Upper lobe of left lung (tissue), 6 donors: ENCODE measurements around the gene AGBL3. TPM values are rescaled to one million over a fixed set of nuclear protein-coding genes. Genes with fewer than 3 reads are reported as not detected.
A peak's percentile ranks its signal among the peaks of the same experiment; 100 is the strongest.

Source experiments
- ATAC-seq, 2 donors: fragments of 200-7000 bp; cut with Tn5 transposase; one replicate each; pipeline ENCODE4 v1.9.1; 2022; ENCODE audit warnings: mild to moderate bottlenecking in 2 of 2, moderate library complexity in 2 of 2; ENCODE audit not compliant: low FRiP score in 2 of 2
- DNase-seq, 2 donors: peaks; one replicate each; pipeline ENCODE4 v3.0.0-alpha.2; 2019 to 2020
- H3K27ac ChIP-seq, 4 donors: fragments of 200-600 bp; sonication (generic); one replicate each; pipeline ENCODE4 v1.5.1; 2016 to 2019
- H3K27me3 ChIP-seq, 4 donors: fragments of 200-600 bp; sonication (generic); one replicate each; pipeline ENCODE4 v1.5.1; 2017 to 2019
- H3K36me3 ChIP-seq, 4 donors: fragments of 200-600 bp; sonication (generic); one replicate each; pipeline ENCODE4 v1.5.1; 2016 to 2019
- H3K4me1 ChIP-seq, 4 donors: fragments of 200-600 bp; sonication (generic); one replicate each; pipeline ENCODE4 v1.5.1; 2018 to 2019
- H3K4me3 ChIP-seq, 4 donors: fragments of 200-600 bp; sonication (generic); one replicate each; pipeline ENCODE4 v1.5.1; 2017 to 2019; ENCODE audit warnings: mild to moderate bottlenecking in 2 of 4, moderate library complexity in 1 of 4
- H3K9me3 ChIP-seq, 4 donors: fragments of 200-600 bp; sonication (generic); one replicate each; pipeline ENCODE4 v1.5.1; 2018 to 2019
- EP300 ChIP-seq, 4 donors: sonication (generic); formaldehyde crosslinking; IDR thresholded peaks; one replicate each; pipeline ENCODE4 v1.5.1; 2017; ENCODE audit warnings: antibody characterized with exemption in 4 of 4, control low read depth in 2 of 4
- POLR2A ChIP-seq, 4 donors: fragments of 450-650 bp; IDR thresholded peaks; one replicate each; pipeline ENCODE4 v1.5.1; 2016 to 2017; ENCODE audit warnings: antibody characterized with exemption in 4 of 4, mild to moderate bottlenecking in 2 of 4
- POLR2AphosphoS5 ChIP-seq, 2 donors: sonication (generic); formaldehyde crosslinking; IDR thresholded peaks; one replicate each; pipeline ENCODE4 v1.5.1; 2017; ENCODE audit warnings: antibody characterized with exemption in 2 of 2
- WGBS, 2 donors: methylation state at CpG; one replicate each; pipeline ENCODE4 v1.1.5; 2017 to 2018; 5-methylcytosine and 5-hydroxymethylcytosine counted together
- total RNA-seq, 6 donors: library from RNA; depleted of rRNA in 4 of 6; stranded (reverse); fragments of >200 nt in 4 of 6; gene quantifications; one replicate each; pipeline versions ENCODE4 v1.1.0 to v1.2.1, GENCODE V29; 2016 to 2021
- TF ChIP-seq, protein P1 (sequence below), 6 experiments: fragments of 450-650 bp in 4 of 6; fragments of 200-600 bp in 2 of 6; sonication (generic) in 2 of 6; IDR thresholded peaks; one replicate each; pipeline ENCODE4 v1.5.1; 2016 to 2019; ENCODE audit warnings: antibody characterized with exemption in 6 of 6
- donor health status: DM: no; HTN: no; CAD: no; lungs with moderate emphysema.
- donor health status: DM: no; HTN: yes; CAD: no; lungs with severe emphysema.

Gene AGBL3
- total RNA-seq, 6 donors from 2014 or later, result 1.0 to 5.2 (median 2.5) TPM

DNA sequence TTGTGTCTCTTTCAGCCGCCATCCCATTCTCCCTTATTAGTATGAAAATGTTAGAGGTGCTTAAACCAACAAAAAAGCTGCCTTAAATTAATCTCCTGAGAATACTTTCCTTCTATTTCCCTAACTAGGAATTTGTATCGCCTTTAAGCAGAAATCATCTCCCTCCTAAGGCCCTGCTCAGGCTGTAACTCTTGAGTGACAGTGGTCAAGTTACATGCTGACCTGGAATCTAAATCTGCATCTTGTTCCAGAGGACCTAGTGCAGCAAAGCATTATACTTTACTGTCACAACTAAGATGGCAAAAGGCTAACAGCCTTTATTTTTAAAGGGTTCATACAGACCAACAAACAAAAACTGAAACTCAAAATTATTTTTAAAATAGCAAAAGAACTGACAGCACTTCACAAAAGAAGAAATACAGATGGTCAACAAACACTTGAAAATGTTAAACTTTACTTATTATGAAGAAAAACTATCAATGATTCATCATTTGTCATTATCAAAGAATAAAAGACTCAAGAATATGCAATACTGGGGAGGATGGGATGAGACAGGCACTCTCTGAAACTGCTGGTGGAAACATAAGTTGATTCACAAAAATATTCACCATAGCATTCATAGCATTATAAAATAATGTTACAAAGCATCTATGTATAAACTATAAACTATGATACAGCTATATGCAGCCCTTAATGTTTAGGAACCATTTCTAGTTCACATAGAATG lies 173.2 kb downstream of the AGBL3 start:
- WGBS, 2 donors, result 83 to 90% methylated on average over 2 of the region's 2 CpGs
- Histone ChIP-seq H3K27ac (peak overlapping the region; percentile 69 to 81 (median 80)), H3K4me1 (peaks cover 49 to 62% (median 55%) of the 10 kb centered on the region in 4 donors), H3K4me3 (no peak overlapping the region), H3K9me3 (peaks cover 0 to 14% (median 8%) of the 10 kb centered on the region in 4 donors), H3K27me3 (no peaks in the 10 kb centered on the region), H3K36me3 (peaks cover 0 to 18% (median 4%) of the 10 kb centered on the region in 4 donors)
- DNase-seq (no peak), ATAC-seq (no peak)
- TF ChIP-seq POLR2AphosphoS5 (IDR thresholded peaks at IDR 0.05) (no peak), POLR2A (IDR thresholded peaks at IDR 0.05) (no peak), EP300 (IDR thresholded peaks at IDR 0.05) (no peak)
- TF ChIP-seq, protein P1, sequence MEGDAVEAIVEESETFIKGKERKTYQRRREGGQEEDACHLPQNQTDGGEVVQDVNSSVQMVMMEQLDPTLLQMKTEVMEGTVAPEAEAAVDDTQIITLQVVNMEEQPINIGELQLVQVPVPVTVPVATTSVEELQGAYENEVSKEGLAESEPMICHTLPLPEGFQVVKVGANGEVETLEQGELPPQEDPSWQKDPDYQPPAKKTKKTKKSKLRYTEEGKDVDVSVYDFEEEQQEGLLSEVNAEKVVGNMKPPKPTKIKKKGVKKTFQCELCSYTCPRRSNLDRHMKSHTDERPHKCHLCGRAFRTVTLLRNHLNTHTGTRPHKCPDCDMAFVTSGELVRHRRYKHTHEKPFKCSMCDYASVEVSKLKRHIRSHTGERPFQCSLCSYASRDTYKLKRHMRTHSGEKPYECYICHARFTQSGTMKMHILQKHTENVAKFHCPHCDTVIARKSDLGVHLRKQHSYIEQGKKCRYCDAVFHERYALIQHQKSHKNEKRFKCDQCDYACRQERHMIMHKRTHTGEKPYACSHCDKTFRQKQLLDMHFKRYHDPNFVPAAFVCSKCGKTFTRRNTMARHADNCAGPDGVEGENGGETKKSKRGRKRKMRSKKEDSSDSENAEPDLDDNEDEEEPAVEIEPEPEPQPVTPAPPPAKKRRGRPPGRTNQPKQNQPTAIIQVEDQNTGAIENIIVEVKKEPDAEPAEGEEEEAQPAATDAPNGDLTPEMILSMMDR (IDR thresholded peaks at IDR 0.05), result no peak

DNA sequence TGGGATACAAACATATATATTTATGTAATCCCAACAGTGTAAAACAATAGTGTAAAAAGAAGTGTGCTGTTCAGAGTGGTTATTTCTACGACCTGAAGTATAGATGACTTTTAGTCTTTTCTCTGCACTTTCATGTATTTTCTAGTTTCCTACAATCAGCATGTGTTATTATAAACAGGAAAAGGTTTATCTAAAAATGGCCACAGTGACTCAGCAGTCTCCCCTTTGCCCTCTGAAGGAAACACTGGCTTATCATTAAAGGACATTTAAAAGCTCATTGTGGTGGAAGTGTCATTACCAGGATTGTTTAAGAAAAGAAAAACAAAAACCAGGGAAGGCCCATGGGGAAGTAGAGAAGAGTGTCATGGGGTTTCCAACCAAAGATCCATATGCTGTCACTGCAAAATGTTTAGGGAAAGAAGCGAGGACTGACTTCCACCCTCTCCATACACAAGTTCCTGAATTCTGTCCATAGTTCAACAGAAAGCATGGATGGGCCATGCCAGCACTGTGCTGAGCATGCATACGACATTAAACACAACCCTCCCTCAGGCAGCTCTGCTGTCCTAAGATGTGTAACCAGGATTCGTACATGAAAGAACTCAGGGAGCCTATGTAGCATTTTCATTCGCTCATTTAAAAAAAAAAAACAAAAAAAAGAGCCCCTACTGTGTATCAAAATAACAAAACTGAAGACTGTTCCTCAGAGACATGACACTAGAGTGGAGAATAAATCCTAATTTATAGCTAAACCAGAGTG lies 174.0 kb downstream of the AGBL3 start:
- 40 to 54% methylated on average over 5 of the region's 5 CpGs for WGBS, 2 donors
- peaks cover 0 to 14% (median 8%) of the 10 kb centered on the region in 4 donors for H3K9me3 ChIP-seq
- peak overlapping the region; percentile 69 to 81 (median 80) for H3K27ac ChIP-seq
- peak in 1 of 2 donors; percentile 30 for ATAC-seq
- no peak overlapping the region for H3K4me3 ChIP-seq
- no peaks in the 10 kb centered on the region for H3K27me3 ChIP-seq
- H3K4me1 ChIP-seq, result peaks cover 56 to 70% (median 63%) of the 10 kb centered on the region in 4 donors
- H3K36me3 ChIP-seq, result peaks cover 0 to 25% (median 11%) of the 10 kb centered on the region in 4 donors
- TF ChIP-seq POLR2A (IDR thresholded peaks at IDR 0.05) (no peak), POLR2AphosphoS5 (IDR thresholded peaks at IDR 0.05) (peak; percentile 8 to 62), EP300 (IDR thresholded peaks at IDR 0.05) (peak in 2 of 4 donors; percentile 20 to 59)
- TF ChIP-seq, protein P1 (IDR thresholded peaks at IDR 0.05), result no peak
- no peak for DNase-seq

DNA sequence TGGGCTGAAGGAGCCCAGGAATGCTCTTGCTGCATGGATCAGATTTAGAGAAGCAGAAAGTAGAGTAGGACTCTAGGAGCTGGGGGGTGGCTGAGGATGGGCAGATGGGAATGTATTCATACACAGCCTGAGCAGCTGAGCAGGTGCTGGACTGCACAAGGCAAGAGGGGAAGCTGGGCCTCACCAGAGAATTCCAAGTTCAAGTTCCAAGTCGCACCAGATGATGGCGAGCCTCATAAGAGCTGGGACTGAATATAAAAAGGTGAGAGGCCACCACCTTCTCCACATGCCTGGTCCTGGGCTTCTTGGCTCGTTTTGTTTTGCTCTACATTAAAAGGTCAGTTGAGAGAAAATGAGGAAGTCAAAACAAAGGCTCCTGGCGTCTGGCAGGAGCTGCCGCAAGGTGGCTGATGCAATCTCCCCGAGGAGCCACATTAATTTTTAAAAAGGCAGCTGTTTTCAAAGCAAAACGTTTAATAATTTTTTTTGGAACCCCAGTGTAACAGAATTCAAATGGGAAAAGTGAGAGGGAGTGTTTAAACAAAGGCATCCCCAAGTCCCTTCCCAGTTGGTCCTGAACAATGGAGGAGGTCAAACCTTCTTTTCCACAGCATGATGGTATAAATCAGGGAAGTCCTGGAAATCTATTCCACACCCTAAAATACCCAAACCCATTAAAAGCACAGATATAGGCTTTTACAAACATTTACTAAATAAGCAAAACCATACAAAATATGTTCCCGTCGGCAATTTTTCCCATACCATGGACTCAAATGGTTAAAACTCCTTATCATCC lies 174.7 kb downstream of the AGBL3 start:
- TF ChIP-seq POLR2A (IDR thresholded peaks at IDR 0.05) (no peak), POLR2AphosphoS5 (IDR thresholded peaks at IDR 0.05) (no peak)
- Histone ChIP-seq H3K27me3 (no peaks in the 10 kb centered on the region), H3K4me1 (peaks cover 63 to 78% (median 70%) of the 10 kb centered on the region in 4 donors), H3K36me3 (peaks cover 0 to 33% (median 18%) of the 10 kb centered on the region in 4 donors), H3K4me3 (no peak overlapping the region), H3K9me3 (peaks cover 0 to 7% (median 4%) of the 10 kb centered on the region in 4 donors), H3K27ac (peak overlapping the region; percentile 69 to 81 (median 80))
- no peak for DNase-seq
- ATAC-seq, result peak in 1 of 2 donors; percentile 53
- 55 to 56% methylated on average over 9 of the region's 9 CpGs for WGBS, 2 donors

DNA sequence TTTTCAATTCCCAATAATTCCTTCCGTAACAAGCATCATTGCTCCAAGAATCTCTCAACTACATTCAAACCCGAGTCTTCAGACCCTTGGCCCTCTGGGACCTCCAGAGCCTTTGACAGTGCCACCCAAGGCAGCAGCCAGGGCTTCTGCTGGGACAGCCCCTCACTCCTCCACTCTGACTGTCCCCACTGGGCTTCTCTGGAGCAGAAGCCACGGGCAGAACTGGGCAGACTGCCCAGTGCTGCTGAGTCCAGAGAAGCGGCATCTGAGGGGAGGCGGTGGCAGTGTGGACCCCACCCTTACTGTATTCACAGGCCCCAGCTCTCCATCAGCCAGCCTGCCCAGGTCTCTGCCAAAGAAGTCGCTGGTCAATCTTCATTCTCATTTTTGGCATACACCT lies 175.4 kb downstream of the AGBL3 start:
- Histone ChIP-seq H3K36me3 (peaks cover 0 to 39% (median 24%) of the 10 kb centered on the region in 4 donors), H3K4me1 (peaks cover 69 to 84% (median 74%) of the 10 kb centered on the region in 4 donors), H3K27ac (peak overlapping the region; percentile 69 to 81 (median 80)), H3K4me3 (no peak overlapping the region), H3K9me3 (peaks cover 0 to 3% (median under 1%) of the 10 kb centered on the region in 4 donors), H3K27me3 (no peaks in the 10 kb centered on the region)
- 64 to 73% methylated on average over 6 of the region's 6 CpGs for WGBS, 2 donors
- DNase-seq (no peak), ATAC-seq (no peak)
- TF ChIP-seq POLR2AphosphoS5 (IDR thresholded peaks at IDR 0.05), result no peak
- TF ChIP-seq POLR2A (IDR thresholded peaks at IDR 0.05), result no peak
- TF ChIP-seq, protein P1 (IDR thresholded peaks at IDR 0.05), result no peak
- no peak for TF ChIP-seq EP300 (IDR thresholded peaks at IDR 0.05)
